HG02798 (cell line): Measurements from ENCODE around the gene ADAT1.

Source experiments
- ATAC-seq: cut with Tn5 transposase; IDR thresholded peaks from one replicate; pipeline ENCODE4 v1.9.1; 2021; ENCODE audit warnings: mild to moderate bottlenecking; ENCODE audit not compliant: unreplicated experiment, poor library complexity

ADAT1 gene

DNA sequence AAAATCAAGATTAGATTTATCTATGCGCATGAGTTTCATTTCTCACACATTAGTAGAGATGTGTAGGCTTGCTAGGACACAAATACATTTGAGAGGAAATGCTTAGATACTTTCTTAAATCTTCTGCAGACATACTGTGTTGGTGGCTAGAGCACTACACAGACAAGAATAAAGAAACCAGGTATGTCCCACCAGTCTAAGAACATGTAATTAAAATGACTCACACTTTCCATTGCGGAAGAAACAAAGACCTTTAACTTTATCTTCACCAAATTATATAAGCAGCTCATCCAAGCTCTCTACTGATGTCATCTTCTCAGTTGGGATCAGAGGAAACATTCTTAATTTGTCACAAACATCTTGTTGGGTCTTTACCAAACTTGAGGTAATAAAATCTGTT lies 44.4 kb downstream of the ADAT1 start:
- ATAC-seq: no peak

GRCh38 chr16:75578212-75578611 lies 44.9 kb downstream of the ADAT1 start:
- ATAC-seq: no peak

DNA sequence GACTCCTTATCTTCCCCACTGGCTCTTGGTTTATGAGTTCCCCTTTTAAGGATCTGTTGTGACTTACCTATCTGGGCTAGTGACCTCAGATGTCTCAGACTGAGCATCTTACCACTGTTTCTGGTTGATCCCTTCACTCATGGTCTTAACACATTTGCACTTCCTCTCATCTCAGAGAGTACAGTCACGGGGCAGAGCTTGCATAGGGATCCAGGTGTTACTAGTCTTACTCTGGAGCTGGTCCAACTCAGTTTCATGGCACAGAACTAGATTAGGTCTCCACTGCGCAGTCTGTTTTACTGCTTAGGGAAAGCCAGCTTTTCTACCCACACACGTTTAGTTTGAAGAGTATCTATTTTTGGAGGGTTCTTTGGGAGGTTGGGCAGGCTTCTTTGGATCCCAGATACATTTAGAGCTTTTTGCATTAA lies 46.7 kb downstream of the ADAT1 start:
- ATAC-seq: peak; percentile 63

- ATAC-seq: no peak
Observed at GRCh38 chr16:75575958-75576357, 47.1 kb downstream of the ADAT1 start.

DNA sequence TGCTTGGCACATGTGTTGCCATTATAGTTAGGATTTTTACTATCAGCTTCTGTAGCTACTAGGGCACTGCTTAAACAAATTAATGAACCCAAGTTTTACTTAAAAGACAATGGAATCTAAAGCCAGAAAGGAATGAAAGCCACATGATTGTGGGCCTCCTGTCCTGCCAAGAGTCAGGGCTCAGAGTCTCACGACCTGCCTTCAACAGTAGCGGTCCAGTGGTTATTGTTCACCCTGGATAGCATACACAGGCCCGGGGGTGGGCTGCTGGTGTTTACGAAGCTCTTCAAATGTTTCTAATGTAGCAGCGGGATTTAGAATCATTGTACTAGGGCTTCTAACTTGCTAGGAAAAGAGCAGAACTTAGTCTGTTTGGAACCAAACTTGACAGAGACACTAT lies 49.1 kb downstream of the ADAT1 start:
- ATAC-seq: no peak

GRCh38 chr16:75572864-75573542 lies 50.1 kb downstream of the ADAT1 start:
- ATAC-seq: no peak

DNA sequence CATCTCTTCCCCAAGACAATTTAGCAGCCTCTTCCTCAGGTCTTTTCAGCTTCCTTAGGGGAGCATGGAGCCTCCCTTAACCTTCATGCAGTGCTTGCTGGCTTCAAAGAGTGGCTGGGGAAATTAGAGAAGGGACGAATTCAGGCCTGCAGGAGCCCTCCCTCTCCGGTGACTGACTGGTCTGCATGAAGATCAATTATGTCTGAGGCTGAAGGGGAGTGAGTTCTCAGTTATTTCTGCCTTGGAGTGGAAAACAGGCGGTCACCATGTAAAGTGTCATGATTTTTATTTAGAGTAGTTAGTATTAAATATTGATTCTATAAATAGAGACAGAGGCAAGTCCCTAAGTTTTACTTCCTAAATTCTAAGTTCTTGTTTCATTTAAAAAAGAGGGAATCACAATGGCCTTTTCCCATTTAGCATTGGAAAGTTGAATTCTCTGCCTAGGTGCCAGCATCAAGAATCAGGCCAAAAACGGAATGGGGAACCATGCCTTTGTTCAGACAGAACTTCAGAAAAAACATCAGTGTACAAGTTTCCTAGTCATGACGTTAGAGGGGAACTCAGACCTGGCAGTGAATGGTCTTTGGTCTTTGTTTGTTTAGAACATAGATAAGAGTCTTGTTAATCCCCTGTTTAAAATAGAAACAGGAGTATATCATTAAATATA lies 52.5 kb downstream of the ADAT1 start:
- no peak for ATAC-seq

DNA sequence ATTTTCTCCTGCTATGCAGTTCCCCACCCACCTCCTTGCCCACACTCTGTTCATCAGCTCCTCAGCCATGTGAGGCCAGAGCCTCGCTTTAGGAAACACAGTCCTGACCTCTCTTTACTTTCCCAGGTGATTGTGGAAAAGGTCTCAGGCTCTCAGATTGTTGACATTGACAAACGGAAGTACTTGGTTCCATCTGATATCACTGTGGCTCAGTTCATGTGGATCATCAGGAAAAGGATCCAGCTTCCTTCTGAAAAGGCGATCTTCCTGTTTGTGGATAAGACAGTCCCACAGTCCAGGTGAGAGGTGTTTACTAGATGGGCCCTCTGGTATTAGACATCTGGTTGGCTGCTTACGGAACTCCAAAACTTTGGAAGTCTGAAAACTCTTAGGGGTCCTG lies 55.2 kb downstream of the ADAT1 start:
- ATAC-seq: no peak

- peak; percentile 1 for ATAC-seq
Observed at GRCh38 chr16:75566758-75567255, 56.3 kb downstream of the ADAT1 start.

GRCh38 chr16:75566040-75566757 lies 56.9 kb downstream of the ADAT1 start, which contains the start of gene GABARAPL2:
Gene GABARAPL2, plus strand, starts transcription at chr16:75566379. Its CDS starts 108 bp downstream, at chr16:75566487.
- ATAC-seq: peak; percentile 78

DNA sequence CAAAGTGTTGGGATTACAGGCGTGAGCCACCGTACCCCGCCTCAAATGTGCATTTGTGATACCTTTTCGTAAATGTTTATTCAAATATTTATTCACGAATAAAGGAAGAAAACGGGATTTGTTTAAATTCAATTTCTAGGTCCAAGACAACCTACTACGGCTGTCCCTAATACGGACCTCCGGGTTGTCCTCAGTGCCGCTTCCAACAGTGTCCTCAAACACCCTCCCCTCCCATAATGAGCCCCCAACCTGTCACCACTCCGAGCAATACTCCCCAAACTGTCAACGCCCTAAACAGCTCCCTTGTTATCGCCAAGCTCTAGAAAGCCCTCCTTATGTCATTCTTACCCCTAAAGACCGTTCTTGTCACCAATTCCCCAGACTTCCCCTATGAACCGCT lies 57.4 kb downstream of the ADAT1 start:
- ATAC-seq: peak; percentile 7

GRCh38 chr16:75559564-75560372 lies 63.3 kb downstream of the ADAT1 start:
- no peak for ATAC-seq

DNA sequence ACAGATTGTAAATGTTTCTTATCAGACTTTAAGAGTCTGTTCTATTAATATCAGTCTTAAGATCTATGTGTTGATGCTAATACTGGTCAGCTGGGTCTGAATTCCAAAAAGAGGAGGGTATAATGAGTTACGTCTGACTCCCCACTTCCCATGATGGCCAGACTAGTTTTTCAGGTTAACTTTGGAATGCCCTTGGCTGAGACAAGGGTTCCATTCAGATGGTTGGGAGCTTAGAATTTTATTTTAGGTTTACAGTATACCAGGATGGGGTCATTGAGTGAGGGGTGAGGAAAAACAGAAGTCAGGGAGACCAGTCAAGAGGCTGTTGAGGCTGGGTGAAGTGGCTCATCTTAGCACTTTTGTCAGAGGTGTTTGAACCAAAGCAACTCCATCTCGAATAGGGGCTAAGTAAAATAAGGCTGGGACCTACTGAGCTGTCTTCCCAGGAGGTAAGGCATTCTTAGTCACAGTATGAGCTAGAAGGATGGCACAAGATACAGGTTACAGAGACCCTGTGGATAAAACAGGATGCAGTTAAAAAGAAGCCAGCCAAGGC lies 64.2 kb downstream of the ADAT1 start:
- no peak for ATAC-seq

DNA sequence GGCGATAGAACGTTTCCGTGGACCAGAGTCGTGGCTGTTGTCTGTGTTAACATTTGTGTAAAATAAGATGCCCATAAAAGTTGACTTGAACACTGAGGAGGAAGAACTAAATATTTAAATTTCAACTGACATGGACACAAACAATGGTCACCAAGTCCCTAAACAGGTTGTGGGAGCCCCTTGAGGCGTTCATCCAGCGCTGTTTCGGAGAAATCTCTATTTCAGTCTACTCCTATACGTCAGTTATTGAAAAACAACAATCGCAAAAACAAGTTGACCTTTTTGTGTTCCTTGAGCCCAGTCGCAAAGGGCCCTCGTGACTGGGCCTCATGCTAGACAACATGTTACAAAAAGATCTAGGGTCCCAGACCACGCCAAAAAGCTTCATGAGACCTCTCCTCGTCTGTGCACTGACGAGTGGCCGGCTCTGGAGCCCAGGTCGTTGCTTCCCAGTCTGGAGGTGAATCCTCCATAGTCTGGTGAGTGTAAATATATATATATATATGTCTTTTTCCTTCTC lies 66.6 kb downstream of the ADAT1 start:
- no peak for ATAC-seq

DNA sequence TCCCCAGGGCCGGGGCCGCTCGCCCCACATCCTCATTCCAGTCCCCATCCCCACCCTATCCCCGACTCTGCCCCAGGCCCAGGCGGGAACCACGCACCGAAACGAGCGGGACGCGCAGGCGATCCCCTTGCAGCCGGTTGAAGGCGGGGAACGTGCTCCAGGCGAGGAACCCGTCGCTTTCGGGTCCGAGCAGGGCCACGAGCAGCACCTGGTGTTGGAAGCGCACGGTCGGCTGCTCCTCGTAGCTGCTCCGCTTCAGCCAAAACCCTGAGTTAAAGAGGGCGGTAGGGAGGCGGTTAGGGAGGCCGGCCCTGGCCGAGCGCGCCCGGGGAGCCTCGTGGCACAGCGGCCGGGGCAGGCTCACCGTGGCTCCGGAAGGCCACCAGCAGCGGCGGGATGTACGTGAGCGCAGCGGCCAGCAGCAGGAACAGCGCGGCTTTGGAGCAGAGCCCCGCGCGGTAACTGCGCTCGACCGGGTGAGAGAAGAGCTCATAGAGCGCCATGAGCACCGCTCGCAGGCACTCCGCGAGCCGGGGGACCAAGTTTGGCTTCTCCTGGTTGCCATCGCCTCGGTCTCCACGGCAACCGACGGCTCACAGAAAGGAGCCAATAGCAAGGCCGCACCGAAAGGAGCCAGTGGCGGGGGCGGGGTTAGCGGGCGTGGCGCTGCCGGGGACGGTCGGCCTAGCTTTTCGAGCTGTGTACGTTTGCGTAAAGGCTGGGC lies 67.2 kb downstream of the ADAT1 start, which contains the start of gene TMEM231:
TSS of gene TMEM231 (minus strand) at position 546 of the 724 bp plus-strand sequence. CDS start at position 503, 43 bp downstream.
- ATAC-seq: peak; percentile 98

- peak; percentile 13 for ATAC-seq
Observed at GRCh38 chr16:75555213-75555706, 67.8 kb downstream of the ADAT1 start.

DNA sequence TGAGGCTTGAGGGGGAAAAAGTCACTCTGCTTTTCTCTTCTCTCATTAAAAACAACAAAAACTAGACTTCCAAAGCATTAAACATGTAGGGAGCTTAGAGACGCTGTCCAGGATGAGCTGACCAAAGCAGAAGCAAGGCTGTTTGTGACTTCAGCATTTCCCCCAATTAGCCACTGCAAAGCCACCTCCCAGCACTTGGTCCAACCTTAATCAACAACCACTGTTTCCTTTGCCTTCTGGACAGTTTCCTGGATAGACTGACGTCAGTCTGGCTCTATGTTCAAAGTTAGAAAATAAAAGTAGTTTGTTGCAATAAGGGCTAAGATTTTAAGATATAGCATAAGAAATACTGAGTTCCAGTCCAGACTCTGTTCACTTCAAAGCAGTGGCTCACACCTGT lies 70.1 kb downstream of the ADAT1 start:
- ATAC-seq: no peak

DNA sequence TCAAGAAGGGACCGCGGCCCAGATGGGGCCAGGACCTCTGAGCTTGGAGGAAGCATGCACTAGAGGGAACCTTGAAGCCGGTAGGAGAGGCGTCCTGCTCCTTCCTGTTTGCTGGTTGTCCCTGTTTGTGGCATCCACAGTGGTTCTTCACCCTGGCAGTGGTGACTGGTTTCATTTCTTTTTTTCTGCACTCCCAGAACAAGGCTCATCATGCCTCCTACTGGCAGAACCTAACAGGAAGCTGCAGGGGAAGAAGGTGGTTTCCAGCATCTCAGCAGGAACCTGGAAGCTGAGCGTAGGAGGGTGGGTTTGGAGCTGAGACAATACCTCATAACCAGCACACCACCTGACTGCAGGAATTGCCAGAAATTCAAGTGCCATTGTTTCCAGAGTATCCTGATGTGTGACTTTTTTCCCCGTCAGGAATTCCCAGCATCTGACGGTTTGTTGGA lies 72.8 kb downstream of the ADAT1 start:
- ATAC-seq: peak; percentile 89
